OCI-LY7 (cell line): ENCODE measurements around the gene DLGAP5.

ENCODE experiments used
- CTCF ChIP-seq: fragments of 200-600 bp; sonication (generic); conservative IDR thresholded peaks from 2 replicates; pipeline ENCODE4 v1.5.1; 2014; ENCODE audit warnings: mild to moderate bottlenecking, antibody characterized with exemption, low read length, moderate library complexity, mixed read lengths
- EZH2phosphoT487 ChIP-seq: fragments of 200-600 bp; sonication (generic); IDR thresholded peaks from 2 replicates; pipeline ENCODE4 v1.6.1; 2018; ENCODE audit warnings: low read depth, borderline replicate concordance, mild to moderate bottlenecking, mixed run types, antibody characterized with exemption, low read length, moderate library complexity, mixed read lengths

GRCh38 chr14:55131370-55132137 is 59.8 kb downstream of the DLGAP5 start:
- TF ChIP-seq CTCF, result no peak
- TF ChIP-seq EZH2phosphoT487, result no peak
